OCI-LY3 (cell line): Measurements from ENCODE around the gene DCHS2.

Source experiments
- EZH2phosphoT487 ChIP-seq: fragments of 200-600 bp; shearing (Covaris generic); IDR thresholded peaks from 2 replicates; pipeline ENCODE4 v1.6.1; 2018; ENCODE audit warnings: antibody characterized with exemption, mixed run types, low read depth
- TF ChIP-seq, protein P1 (sequence below): fragments of 200-600, 300-600 bp; sonication (generic); IDR thresholded peaks from 2 replicates; pipeline ENCODE4 v1.5.1; 2014; ENCODE audit warnings: antibody characterized with exemption, low read length, low read depth

DNA sequence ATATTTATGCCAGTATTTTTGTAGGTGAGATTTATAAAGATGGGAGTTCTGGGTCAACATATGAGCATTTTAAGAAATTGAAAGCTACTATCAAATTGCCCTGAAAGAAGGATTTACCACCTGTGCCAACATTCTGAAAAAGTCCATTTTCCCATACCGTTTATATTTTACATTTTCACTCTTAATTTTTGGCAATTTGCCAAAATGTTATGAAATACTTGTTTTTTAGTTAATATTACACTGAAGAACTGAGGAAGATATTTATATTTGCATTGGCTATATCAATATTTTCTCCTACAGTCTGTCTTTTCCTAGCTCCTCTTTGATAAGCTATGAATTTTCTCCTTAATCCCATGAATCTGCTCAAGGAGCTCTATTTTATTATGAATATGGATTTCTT lies 52.4 kb downstream of the DCHS2 start:
- TF ChIP-seq, protein P1, sequence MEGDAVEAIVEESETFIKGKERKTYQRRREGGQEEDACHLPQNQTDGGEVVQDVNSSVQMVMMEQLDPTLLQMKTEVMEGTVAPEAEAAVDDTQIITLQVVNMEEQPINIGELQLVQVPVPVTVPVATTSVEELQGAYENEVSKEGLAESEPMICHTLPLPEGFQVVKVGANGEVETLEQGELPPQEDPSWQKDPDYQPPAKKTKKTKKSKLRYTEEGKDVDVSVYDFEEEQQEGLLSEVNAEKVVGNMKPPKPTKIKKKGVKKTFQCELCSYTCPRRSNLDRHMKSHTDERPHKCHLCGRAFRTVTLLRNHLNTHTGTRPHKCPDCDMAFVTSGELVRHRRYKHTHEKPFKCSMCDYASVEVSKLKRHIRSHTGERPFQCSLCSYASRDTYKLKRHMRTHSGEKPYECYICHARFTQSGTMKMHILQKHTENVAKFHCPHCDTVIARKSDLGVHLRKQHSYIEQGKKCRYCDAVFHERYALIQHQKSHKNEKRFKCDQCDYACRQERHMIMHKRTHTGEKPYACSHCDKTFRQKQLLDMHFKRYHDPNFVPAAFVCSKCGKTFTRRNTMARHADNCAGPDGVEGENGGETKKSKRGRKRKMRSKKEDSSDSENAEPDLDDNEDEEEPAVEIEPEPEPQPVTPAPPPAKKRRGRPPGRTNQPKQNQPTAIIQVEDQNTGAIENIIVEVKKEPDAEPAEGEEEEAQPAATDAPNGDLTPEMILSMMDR: no peak
- no peak for TF ChIP-seq EZH2phosphoT487
